GM21390 (cell line): ENCODE data around the gene TSPAN9.
"Not testable (repeated sequence)": the region's sequence is repeated elsewhere in the genome, so short reads cannot be mapped to it uniquely, and the experiment has no call there.

Experiments used
- ATAC-seq: cut with Tn5 transposase; IDR thresholded peaks from one replicate; pipeline ENCODE4 v1.9.1; 2021; ENCODE audit not compliant: unreplicated experiment

The TSPAN9 gene

GRCh38 chr12:3043406-3043805 lies 33.8 kb upstream of the TSPAN9 start:
- ATAC-seq: no peak

- no peak for ATAC-seq
Measured at GRCh38 chr12:3044141-3044630, 33.0 kb upstream of the TSPAN9 start.

GRCh38 chr12:3045494-3045893 lies 31.7 kb upstream of the TSPAN9 start:
- no peak for ATAC-seq

GRCh38 chr12:3045989-3046388 lies 31.2 kb upstream of the TSPAN9 start:
- no peak for ATAC-seq

- no peak for ATAC-seq
Measured at GRCh38 chr12:3046441-3047200, 30.6 kb upstream of the TSPAN9 start.

- no peak for ATAC-seq
Measured at GRCh38 chr12:3047961-3048360, 29.2 kb upstream of the TSPAN9 start.

- no peak for ATAC-seq
Measured at GRCh38 chr12:3048540-3048939, 28.6 kb upstream of the TSPAN9 start.

- no peak for ATAC-seq
Measured at GRCh38 chr12:3049176-3049575, 28.0 kb upstream of the TSPAN9 start.

GRCh38 chr12:3049611-3050249 lies 27.4 kb upstream of the TSPAN9 start:
- no peak for ATAC-seq

- ATAC-seq: no peak
Measured at GRCh38 chr12:3054374-3054773, 22.8 kb upstream of the TSPAN9 start.

- no peak for ATAC-seq
Measured at GRCh38 chr12:3055026-3055703, 22.0 kb upstream of the TSPAN9 start.

GRCh38 chr12:3055704-3056467 lies 21.3 kb upstream of the TSPAN9 start:
- ATAC-seq: no peak

GRCh38 chr12:3061059-3061458 lies 16.1 kb upstream of the TSPAN9 start:
- ATAC-seq: no peak

- no peak for ATAC-seq
Measured at GRCh38 chr12:3061501-3062215, 15.5 kb upstream of the TSPAN9 start.

GRCh38 chr12:3065300-3065699 lies 11.9 kb upstream of the TSPAN9 start:
- no peak for ATAC-seq

GRCh38 chr12:3065846-3066245 lies 11.3 kb upstream of the TSPAN9 start:
- not testable (repeated sequence) for ATAC-seq

- no peak for ATAC-seq
Measured at GRCh38 chr12:3069714-3070113, 7.5 kb upstream of the TSPAN9 start.

GRCh38 chr12:3071107-3071506 lies 6.1 kb upstream of the TSPAN9 start:
- no peak for ATAC-seq

- ATAC-seq: no peak
Measured at GRCh38 chr12:3071710-3072109, 5.5 kb upstream of the TSPAN9 start.

- no peak for ATAC-seq
Measured at GRCh38 chr12:3073438-3074250, 3.5 kb upstream of the TSPAN9 start.
